NCI-H2029 treated with DMSO at 0.1 percent for 48 hours (cell line): ENCODE results near the gene CFAP77.

ENCODE experiments used
- DNase-seq: peaks from one replicate; lab custom pipeline; 2025; lab: John Stamatoyannopoulos, UW

CFAP77 gene

GRCh38 chr9:132451276-132451675 is 41.3 kb downstream of the CFAP77 start:
- DNase-seq, result no peak

DNA sequence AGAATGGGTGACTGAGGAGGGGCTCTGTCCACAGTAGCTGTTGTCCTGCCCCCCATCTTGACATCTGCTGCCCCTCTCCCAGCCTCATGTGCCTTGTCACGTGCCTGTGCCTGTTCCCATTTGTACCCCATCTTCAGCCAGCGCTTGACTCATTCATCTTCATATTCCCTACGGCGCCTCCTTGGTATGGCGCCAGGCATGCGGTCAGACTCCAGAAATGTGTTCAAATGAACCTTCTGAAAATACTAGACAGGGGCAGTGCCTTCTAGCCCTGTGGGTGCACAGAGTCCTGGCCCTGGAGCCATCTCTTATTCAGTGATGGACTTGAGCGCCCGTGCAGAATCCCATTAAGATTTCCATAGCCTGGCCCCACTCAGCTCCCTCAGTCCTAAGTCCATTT is 46.2 kb downstream of the CFAP77 start:
- DNase-seq, result peak; percentile 83

GRCh38 chr9:132457504-132458236 is 47.7 kb downstream of the CFAP77 start:
- DNase-seq, result no peak

DNA sequence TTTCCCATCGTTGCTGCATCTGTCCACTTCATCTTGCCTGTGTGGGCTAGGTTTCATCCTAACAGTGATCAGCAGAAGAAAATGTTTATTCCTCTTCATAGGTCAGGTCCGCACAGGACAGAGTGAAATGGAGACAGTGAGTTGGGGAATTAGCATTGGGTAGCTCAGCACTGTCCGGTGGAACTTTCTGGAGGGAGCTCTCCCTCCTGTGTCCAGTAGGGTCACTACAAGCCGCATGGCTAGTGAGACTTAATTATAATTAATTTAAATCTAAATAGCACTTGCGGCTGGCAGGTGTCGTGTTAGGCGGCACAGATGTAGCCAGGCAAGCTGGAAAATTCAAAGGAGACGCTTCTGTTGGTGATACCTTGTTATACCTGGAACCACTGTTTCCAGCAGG is 48.4 kb downstream of the CFAP77 start:
- DNase-seq, result no peak

DNA sequence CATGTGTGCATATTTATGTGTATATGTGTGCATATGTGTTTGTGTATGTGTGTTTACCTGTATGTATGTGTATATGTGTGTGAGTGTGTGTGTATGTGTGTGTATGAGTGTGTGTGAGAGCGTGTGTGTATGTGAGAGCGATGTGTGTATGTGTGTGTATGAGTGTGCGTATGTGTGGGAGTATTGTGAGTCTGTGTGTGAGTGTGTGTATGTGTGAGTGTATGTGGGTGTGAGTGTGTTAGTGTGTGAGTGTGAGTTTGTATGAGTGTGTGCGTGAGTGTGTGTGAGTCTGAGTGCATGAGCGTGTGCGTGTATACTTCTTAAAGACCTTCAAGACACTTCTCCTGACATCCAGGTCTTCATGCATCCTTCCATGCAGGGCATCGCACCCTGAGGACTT is 49.6 kb downstream of the CFAP77 start:
- no peak for DNase-seq

DNA sequence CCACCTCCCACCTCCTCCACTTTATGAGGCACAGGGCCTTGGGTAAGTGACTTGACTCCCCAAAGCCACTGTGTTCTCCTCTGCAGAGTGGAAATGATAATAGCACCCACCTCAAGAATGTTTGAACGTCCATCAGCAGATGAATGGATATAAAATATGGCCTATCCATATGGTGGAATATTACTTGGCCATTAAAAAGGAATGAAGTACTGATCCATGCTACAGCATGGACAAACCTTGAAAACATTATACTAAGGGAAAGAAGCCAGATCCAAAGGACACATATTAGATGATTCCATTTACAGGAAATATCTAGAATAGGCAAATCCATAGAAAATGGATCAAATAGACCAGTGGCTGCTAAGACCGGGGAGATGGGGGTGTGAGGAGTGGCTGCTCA is 50.2 kb downstream of the CFAP77 start:
- DNase-seq, result no peak

- DNase-seq, result no peak
Measured at GRCh38 chr9:132461281-132461896, 51.4 kb downstream of the CFAP77 start.

DNA sequence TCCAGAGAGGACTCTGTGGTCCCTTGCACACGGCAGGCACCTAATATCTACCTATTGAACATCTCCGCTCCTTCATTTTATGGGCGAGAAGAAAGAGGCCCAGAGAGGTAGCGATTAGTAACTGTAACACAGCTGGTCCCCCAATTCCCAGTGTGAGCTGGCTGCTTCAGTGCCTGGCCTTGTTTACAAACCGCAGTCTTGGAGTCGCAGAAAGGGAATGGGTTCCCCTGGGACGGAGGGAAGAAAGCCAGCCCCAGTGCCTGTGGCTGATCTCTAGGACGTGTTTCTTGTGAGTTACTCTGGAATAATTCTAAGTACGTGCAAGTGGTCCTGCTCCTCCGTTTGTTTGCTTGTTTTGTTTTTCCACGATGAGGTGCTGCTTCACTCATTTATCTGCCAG is 52.0 kb downstream of the CFAP77 start:
- no peak for DNase-seq

- no peak for DNase-seq
Measured at GRCh38 chr9:132464547-132464946, 54.5 kb downstream of the CFAP77 start.

GRCh38 chr9:132465131-132465635 is 55.2 kb downstream of the CFAP77 start:
- no peak for DNase-seq

- peak; percentile 99 for DNase-seq
Measured at GRCh38 chr9:132472199-132472598, 62.2 kb downstream of the CFAP77 start.

GRCh38 chr9:132472599-132472998 is 62.6 kb downstream of the CFAP77 start:
- peak; percentile 99 for DNase-seq

- DNase-seq, result no peak
Measured at GRCh38 chr9:132474253-132474652, 64.2 kb downstream of the CFAP77 start.

DNA sequence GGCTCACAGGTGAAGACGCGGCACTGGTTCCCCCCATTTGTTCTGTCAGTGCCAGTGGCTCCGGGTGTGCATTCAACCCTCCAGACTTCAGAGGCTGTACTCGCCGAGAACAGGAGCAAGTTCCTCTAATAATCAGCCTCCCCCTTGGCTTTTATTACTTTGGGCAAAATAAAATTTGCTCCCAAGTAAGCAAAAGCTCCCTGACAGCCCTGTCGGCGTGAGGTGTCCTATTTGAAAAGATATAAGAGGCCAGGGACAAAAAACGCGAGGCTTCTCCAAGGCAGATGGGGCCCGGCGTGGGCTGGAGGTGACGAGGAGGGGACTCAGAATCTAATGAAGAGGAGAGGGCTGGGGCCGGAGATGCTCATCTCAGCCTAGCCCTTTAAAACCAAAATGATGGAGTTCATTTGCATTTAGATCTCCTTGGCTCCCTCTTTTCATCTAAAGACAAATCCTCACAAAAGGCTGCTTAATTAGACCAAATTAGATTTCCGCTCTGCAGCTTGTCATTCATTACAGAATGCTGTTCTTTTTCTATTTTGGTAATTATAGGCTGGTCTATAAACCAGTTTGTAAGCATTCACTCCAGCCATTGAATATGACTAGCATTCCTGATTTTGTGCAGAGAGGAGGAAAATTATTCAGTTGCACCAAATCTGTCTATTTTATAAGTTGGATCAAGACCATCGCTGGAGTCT is 68.5 kb downstream of the CFAP77 start:
- DNase-seq, result no peak

- no peak for DNase-seq
Measured at GRCh38 chr9:132479733-132480132, 69.7 kb downstream of the CFAP77 start.

- DNase-seq, result no peak
Measured at GRCh38 chr9:132481053-132481849, 71.2 kb downstream of the CFAP77 start.

GRCh38 chr9:132482196-132482813 is 72.3 kb downstream of the CFAP77 start:
- DNase-seq, result no peak

GRCh38 chr9:132485393-132485792 is 75.4 kb downstream of the CFAP77 start:
- DNase-seq, result peak; percentile 60

GRCh38 chr9:132486706-132487350 is 76.8 kb downstream of the CFAP77 start:
- no peak for DNase-seq

- DNase-seq, result no peak
Measured at GRCh38 chr9:132487351-132487791, 77.4 kb downstream of the CFAP77 start.

GRCh38 chr9:132487980-132488535 is 78.0 kb downstream of the CFAP77 start:
- DNase-seq, result no peak
